ENCODE results near the gene TENM3. TPM values are rescaled to one million over a fixed set of nuclear protein-coding genes. Genes with fewer than 3 reads are reported as not detected.

The TENM3 gene
- total RNA-seq, 1 experiment from 2014 or later = 71.0 TPM

DNA sequence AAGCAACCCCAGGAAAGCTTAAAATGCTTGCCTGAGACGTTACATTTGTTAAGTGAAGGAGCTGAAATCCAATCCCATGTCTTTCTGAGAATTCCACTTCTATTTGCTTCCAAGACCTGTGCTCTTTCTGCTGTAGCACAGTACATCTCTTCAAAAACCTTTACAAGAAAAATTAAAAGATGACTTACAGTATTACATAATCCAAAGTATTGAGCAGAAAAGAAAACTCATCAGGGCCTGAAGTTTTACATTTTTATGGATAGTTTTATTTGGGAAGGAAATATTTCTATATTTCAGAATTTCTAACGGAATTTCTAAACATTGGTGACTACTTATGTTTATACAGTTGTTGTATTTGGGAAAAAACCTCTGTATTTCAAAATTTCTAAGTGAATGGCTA, 276.3 kb downstream of the TENM3 start:
- Mint-ChIP-seq H3K27me3 (ENCODE audit: low read depth) (no peaks in the 10 kb centered on the region), H3K4me3 (no peak overlapping the region), H3K4me1 (peaks cover 30% of the 10 kb centered on the region), H3K36me3 (peaks cover 16% of the 10 kb centered on the region), H3K9me3 (peaks cover 10% of the 10 kb centered on the region), H3K27ac (no peak overlapping the region)
- no peak for ATAC-seq
- DNase-seq (ENCODE audit: low spot score) = no peak
- ChIA-PET POLR2A (no interaction called here), CTCF (no interaction called here)
- no peak for TF ChIP-seq ZNF423 (CRISPR knock-in tag; IDR thresholded peaks at IDR 0.05)
- TF ChIP-seq SOX15 (CRISPR knock-in tag; IDR thresholded peaks at IDR 0.05) = no peak
- TF ChIP-seq ZNF396 (CRISPR knock-in tag; IDR thresholded peaks at IDR 0.05; ENCODE audit: borderline replicate concordance) = no peak
- TF ChIP-seq, protein P1, sequence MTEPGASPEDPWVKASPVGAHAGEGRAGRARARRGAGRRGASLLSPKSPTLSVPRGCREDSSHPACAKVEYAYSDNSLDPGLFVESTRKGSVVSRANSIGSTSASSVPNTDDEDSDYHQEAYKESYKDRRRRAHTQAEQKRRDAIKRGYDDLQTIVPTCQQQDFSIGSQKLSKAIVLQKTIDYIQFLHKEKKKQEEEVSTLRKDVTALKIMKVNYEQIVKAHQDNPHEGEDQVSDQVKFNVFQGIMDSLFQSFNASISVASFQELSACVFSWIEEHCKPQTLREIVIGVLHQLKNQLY (CRISPR knock-in tag; IDR thresholded peaks at IDR 0.05) = no peak
- TF ChIP-seq NFATC4 (CRISPR knock-in tag; IDR thresholded peaks at IDR 0.05) = no peak
- TF ChIP-seq EMX1 (CRISPR knock-in tag; IDR thresholded peaks at IDR 0.05) = no peak
- TF ChIP-seq, protein P2, sequence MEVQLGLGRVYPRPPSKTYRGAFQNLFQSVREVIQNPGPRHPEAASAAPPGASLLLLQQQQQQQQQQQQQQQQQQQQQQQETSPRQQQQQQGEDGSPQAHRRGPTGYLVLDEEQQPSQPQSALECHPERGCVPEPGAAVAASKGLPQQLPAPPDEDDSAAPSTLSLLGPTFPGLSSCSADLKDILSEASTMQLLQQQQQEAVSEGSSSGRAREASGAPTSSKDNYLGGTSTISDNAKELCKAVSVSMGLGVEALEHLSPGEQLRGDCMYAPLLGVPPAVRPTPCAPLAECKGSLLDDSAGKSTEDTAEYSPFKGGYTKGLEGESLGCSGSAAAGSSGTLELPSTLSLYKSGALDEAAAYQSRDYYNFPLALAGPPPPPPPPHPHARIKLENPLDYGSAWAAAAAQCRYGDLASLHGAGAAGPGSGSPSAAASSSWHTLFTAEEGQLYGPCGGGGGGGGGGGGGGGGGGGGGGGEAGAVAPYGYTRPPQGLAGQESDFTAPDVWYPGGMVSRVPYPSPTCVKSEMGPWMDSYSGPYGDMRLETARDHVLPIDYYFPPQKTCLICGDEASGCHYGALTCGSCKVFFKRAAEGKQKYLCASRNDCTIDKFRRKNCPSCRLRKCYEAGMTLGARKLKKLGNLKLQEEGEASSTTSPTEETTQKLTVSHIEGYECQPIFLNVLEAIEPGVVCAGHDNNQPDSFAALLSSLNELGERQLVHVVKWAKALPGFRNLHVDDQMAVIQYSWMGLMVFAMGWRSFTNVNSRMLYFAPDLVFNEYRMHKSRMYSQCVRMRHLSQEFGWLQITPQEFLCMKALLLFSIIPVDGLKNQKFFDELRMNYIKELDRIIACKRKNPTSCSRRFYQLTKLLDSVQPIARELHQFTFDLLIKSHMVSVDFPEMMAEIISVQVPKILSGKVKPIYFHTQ (CRISPR knock-in tag; IDR thresholded peaks at IDR 0.05) = no peak
- no peak for TF ChIP-seq NFE2L1 (CRISPR knock-in tag; IDR thresholded peaks at IDR 0.05)
- TF ChIP-seq NR3C1 (CRISPR knock-in tag; conservative IDR thresholded peaks at IDR 0.05; ENCODE audit: low read depth) = no peak
- TF ChIP-seq, protein P3, sequence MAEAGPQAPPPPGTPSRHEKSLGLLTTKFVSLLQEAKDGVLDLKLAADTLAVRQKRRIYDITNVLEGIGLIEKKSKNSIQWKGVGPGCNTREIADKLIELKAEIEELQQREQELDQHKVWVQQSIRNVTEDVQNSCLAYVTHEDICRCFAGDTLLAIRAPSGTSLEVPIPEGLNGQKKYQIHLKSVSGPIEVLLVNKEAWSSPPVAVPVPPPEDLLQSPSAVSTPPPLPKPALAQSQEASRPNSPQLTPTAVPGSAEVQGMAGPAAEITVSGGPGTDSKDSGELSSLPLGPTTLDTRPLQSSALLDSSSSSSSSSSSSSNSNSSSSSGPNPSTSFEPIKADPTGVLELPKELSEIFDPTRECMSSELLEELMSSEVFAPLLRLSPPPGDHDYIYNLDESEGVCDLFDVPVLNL (CRISPR knock-in tag; IDR thresholded peaks at IDR 0.05; ENCODE audit: borderline replicate concordance, low read depth) = no peak
- TF ChIP-seq, protein P4, sequence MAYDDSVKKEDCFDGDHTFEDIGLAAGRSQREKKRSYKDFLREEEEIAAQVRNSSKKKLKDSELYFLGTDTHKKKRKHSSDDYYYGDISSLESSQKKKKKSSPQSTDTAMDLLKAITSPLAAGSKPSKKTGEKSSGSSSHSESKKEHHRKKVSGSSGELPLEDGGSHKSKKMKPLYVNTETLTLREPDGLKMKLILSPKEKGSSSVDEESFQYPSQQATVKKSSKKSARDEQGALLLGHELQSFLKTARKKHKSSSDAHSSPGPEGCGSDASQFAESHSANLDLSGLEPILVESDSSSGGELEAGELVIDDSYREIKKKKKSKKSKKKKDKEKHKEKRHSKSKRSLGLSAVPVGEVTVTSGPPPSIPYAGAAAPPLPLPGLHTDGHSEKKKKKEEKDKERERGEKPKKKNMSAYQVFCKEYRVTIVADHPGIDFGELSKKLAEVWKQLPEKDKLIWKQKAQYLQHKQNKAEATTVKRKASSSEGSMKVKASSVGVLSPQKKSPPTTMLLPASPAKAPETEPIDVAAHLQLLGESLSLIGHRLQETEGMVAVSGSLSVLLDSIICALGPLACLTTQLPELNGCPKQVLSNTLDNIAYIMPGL (CRISPR knock-in tag; IDR thresholded peaks at IDR 0.05) = no peak
- no peak for TF ChIP-seq FOXP1 (CRISPR knock-in tag; IDR thresholded peaks at IDR 0.05; ENCODE audit: borderline replicate concordance)
- TF ChIP-seq CREM (CRISPR knock-in tag; IDR thresholded peaks at IDR 0.05) = no peak

DNA sequence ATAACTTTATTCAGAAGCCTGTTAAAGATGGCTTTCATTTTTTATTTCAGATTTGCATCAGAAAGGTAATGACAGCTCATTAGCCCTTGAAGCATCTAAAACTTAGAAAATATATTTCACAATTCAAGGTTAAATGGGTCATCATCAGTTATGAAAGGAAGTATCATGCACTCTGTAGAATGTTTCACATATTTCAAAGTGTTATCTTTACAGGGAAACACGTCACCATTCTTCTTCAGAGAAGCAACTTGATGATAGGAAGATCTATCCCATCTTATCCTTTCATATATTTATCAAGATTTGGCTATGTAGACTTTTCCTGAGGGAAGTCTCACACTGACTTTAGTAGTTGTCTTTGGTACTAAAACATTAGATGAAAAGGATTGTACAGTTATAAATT, 277.8 kb downstream of the TENM3 start:
- H3K4me1 Mint-ChIP-seq = peaks cover 44% of the 10 kb centered on the region
- H3K36me3 Mint-ChIP-seq = peaks cover 11% of the 10 kb centered on the region
- H3K27ac Mint-ChIP-seq = no peak overlapping the region
- CTCF ChIA-PET = no interaction called here
- DNase-seq (ENCODE audit: low spot score) = no peak
- POLR2A ChIA-PET = no interaction called here
- ATAC-seq = no peak
- H3K27me3 Mint-ChIP-seq (ENCODE audit: low read depth) = no peaks in the 10 kb centered on the region
- H3K9me3 Mint-ChIP-seq = peaks cover 6% of the 10 kb centered on the region
- no peak for TF ChIP-seq ZNF219 (CRISPR knock-in tag; IDR thresholded peaks at IDR 0.05; ENCODE audit: borderline replicate concordance)
- no peak for TF ChIP-seq SP1 (CRISPR knock-in tag; conservative IDR thresholded peaks at IDR 0.05)
- TF ChIP-seq JAZF1 (CRISPR knock-in tag; IDR thresholded peaks at IDR 0.05) = no peak
- TF ChIP-seq, protein P5, sequence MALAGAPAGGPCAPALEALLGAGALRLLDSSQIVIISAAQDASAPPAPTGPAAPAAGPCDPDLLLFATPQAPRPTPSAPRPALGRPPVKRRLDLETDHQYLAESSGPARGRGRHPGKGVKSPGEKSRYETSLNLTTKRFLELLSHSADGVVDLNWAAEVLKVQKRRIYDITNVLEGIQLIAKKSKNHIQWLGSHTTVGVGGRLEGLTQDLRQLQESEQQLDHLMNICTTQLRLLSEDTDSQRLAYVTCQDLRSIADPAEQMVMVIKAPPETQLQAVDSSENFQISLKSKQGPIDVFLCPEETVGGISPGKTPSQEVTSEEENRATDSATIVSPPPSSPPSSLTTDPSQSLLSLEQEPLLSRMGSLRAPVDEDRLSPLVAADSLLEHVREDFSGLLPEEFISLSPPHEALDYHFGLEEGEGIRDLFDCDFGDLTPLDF (CRISPR knock-in tag; IDR thresholded peaks at IDR 0.05) = no peak
- TF ChIP-seq, protein P6, sequence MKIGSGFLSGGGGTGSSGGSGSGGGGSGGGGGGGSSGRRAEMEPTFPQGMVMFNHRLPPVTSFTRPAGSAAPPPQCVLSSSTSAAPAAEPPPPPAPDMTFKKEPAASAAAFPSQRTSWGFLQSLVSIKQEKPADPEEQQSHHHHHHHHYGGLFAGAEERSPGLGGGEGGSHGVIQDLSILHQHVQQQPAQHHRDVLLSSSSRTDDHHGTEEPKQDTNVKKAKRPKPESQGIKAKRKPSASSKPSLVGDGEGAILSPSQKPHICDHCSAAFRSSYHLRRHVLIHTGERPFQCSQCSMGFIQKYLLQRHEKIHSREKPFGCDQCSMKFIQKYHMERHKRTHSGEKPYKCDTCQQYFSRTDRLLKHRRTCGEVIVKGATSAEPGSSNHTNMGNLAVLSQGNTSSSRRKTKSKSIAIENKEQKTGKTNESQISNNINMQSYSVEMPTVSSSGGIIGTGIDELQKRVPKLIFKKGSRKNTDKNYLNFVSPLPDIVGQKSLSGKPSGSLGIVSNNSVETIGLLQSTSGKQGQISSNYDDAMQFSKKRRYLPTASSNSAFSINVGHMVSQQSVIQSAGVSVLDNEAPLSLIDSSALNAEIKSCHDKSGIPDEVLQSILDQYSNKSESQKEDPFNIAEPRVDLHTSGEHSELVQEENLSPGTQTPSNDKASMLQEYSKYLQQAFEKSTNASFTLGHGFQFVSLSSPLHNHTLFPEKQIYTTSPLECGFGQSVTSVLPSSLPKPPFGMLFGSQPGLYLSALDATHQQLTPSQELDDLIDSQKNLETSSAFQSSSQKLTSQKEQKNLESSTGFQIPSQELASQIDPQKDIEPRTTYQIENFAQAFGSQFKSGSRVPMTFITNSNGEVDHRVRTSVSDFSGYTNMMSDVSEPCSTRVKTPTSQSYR (CRISPR knock-in tag; IDR thresholded peaks at IDR 0.05) = no peak
- TF ChIP-seq EMX1 (CRISPR knock-in tag; IDR thresholded peaks at IDR 0.05) = no peak
- no peak for TF ChIP-seq NFATC4 (CRISPR knock-in tag; IDR thresholded peaks at IDR 0.05)
- TF ChIP-seq ZNF671 (CRISPR knock-in tag; IDR thresholded peaks at IDR 0.05) = no peak
- TF ChIP-seq, protein P7, sequence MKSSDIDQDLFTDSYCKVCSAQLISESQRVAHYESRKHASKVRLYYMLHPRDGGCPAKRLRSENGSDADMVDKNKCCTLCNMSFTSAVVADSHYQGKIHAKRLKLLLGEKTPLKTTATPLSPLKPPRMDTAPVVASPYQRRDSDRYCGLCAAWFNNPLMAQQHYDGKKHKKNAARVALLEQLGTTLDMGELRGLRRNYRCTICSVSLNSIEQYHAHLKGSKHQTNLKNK (CRISPR knock-in tag; IDR thresholded peaks at IDR 0.05) = no peak
- TF ChIP-seq RELA (CRISPR knock-in tag; IDR thresholded peaks at IDR 0.05; ENCODE audit: borderline replicate concordance) = no peak
- TF ChIP-seq NFYB (CRISPR knock-in tag; conservative IDR thresholded peaks at IDR 0.05; ENCODE audit: low read depth) = no peak
- no peak overlapping the region for H3K4me3 Mint-ChIP-seq
